HG03520 (cell line): ENCODE data around the gene ATP6V0B.

Source experiments
- ATAC-seq: cut with Tn5 transposase; IDR thresholded peaks from one replicate; pipeline ENCODE4 v1.9.1; 2021; ENCODE audit warnings: mild to moderate bottlenecking, moderate library complexity; ENCODE audit not compliant: unreplicated experiment

The ATP6V0B gene

DNA sequence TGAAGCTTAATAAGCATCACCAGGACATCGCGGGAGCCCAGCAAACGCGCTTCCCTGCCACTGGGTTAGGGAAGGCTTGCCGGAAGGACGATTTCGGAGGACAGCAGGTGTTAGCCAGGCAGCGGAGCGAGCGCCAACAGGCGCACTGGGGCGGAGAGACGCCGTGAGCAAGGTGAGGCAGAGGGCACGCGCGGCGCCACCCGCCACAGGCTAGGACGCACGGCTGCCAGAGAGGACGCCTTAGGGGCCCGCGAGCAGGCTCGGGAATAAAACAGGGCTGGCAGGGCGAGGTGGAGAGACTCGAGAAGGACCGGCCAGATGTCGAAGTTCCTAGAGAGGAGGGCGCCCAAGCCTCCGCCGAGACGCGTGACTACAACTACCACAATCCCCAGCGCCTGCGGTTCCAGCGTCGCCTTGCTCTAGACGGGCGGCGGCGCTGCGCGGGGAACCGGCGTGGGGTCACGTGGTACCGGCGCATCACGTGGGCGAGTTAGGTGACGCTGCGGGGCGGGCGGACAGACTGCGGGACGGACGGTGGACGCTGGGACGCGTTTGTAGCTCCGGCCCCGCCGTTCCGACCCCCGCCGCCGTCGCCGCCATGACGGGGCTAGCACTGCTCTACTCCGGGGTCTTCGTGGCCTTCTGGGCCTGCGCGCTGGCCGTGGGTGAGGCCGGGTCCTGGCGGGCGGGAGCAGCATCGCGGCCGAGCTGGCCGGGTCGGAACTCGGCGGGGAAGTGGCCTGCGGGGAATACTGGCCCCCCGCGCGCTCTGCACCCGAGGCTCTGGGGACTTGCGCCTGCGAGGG is at the start of gene ATP6V0B:
Gene ATP6V0B (plus strand): TSS at position 518 of the 806 bp plus-strand sequence. CDS start 81 bp downstream, at position 599.
- peak; percentile 49 for ATAC-seq

DNA sequence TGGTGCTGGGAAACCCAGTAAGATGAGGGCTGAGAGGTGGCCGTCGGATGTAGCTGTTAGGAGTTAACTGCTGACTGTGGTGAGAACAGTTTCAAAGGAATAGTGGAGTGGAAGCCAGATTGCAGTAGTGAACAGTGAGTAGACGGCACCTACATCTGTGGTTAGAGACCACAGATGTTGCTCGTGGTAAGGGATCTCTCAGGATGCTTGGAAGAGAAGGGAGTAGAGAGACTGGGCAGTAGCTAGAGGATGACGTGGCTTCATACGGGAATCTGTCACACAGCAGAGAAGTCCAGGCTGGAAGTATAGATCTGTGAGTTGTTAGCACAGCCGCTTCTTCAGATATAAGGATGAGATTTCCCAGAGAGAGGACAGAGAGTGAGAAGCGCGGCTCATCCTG is 48.9 kb upstream of the ATP6V0B start:
- ATAC-seq, result no peak

DNA sequence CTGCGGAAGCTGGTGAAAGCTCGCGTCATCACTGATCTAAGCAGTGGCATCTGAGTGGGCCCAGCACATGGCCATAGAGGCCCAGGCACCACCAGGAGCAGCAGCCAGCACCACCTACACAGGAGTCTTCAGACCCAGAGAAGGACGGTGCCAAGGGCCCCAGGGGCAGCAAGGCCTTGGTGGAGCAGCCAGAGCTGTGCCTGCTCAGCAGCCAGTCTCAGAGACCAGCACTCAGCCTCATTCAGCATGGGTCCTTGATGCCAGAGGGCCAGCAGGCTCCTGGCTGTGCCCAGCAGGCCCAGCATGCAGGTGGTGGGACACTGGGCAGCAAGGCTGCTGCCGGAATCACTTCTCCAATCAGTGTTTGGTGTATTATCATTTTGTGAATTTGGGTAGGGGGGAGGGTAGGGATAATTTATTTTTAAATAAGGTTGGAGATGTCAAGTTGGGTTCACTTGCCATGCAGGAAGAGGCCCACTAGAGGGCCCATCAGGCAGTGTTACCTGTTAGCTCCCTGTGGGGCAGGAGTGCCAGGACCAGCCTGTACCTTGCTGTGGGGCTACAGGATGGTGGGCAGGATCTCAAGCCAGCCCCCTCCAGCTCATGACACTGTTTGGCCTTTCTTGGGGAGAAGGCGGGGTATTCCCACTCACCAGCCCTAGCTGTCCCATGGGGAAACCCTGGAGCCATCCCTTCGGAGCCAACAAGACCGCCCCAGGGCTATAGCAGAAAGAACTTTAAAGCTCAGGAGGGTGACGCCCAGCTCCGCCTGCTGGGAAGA is 44.4 kb upstream of the ATP6V0B start:
- ATAC-seq, result no peak

DNA sequence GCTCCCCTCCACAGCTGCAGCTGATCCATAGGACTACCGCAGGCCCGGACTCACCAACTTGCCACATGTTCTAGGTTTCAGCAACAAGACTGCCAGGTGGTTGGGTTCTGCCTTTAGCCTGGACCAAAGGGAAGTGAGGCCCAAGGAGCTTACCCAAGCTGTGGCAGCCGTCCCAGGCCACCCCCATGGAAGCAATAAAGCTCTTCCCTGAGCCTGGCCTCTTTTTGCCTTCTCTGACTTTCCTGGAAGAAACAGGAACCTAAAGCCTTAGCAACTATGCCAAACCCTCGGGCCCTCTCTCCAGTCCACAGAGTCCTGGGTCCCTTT is 43.8 kb upstream of the ATP6V0B start:
- ATAC-seq, result no peak

DNA sequence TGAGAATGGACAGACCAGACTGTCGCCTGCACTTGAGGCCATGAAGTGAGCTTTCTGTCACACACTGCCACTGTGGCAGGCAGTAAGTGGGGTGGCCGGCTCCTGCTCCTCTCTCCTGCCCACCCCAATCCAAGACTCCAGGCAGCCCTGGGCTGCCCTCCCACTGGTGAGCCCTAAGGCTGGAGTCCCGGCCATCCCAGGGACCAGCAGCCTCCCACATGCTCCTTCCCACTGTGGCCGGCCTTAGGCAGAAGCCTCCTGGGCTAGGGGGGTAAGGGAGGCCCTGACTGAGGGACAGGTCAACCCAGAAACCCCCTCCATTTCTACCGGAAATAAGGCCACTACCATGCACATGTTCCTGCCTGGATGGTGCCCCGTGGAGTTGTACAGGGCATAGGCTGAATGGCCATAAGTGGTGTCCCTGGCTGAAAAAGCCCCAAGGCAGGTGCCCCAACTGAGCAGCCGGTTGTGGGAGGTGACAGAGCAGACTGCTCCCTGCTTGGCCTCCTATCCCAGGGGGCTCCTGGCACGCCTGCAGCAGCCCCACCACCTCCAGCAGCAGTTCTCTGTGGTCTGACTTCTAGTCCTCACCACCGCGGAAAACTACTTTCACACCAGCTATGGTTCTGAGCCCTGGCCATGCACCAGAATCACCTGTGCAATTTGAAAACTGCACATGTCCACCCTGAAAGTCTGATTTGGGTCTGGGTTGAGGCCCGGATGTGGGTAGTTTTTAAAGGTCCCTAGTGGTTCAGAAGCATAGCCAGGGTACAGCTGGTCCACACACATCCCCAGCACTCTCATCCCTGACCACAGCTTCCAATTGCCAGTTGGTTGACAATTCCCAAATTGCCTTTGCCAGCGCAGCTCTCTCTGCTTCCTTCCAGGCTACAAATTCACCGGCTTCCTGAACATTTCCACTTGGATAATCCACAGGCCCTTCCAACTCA is 42.8 kb upstream of the ATP6V0B start:
- no peak for ATAC-seq

DNA sequence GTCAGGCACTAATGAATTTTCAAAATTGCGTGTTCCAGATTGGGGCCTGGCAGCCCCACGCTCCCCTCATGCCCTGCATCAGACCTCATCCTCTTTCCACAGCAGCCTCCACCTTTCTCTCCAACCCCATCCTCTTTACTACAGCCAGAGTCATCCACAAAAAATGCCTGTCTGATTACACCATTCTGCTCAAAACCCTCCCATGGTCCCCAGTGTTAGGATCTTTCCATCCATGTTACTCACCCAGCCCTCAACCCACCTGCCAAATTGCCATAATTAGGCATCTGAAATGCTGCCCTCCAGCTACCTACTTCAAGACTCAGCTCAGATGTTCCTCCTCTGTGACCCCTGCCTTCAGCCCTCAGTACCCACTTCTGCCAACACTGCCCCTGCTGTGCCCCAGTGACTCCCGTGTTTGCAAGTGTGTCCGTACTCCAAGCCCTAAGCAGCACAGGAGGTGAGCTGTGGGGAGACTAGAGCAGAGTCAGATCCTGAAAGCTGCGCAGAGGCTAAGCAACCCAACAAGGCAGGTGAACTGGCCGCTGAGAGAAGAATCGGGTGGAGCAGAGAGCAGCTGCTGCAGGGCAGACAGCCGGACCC is 41.9 kb upstream of the ATP6V0B start:
- ATAC-seq, result no peak

DNA sequence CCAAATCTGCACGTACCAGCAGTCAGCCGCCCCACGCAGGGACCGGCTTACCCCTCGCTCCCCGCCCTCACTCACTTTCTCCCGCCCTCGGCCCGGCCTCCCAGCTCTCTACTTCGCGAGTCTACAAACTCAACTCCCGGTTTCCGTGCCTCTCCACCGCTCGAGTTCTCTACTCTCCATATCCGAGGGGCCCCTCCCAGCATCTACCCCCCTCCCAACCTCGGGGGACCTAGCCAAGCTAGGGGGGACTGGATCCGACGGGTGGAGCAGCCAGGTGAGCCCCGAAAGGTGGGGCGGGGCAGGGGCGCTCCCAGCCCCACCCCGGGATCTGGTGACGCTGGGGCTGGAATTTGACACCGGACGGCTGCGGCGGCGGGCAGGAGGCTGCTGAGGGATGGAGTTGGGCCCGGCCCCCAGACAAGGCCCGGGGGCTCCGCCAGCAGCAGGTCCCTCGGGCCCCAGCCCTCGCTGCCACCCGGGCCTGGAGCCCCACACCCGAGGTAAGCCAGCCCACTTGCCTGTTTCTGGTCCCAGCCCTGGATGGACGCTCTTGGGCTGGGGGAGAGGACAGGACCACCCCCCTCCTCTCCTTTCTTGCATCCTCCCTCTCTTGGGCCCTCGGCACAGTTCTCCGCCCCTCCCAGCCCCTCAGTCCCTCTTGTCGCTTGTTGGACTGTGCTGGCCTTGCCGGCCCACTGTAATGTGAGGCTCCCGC is 41.2 kb upstream of the ATP6V0B start, which contains the start of gene ARTN:
Gene ARTN (plus strand): TSS at position 416 of the 715 bp plus-strand sequence. CDS start 1,856 bp downstream, outside the sequence.
- no peak for ATAC-seq

DNA sequence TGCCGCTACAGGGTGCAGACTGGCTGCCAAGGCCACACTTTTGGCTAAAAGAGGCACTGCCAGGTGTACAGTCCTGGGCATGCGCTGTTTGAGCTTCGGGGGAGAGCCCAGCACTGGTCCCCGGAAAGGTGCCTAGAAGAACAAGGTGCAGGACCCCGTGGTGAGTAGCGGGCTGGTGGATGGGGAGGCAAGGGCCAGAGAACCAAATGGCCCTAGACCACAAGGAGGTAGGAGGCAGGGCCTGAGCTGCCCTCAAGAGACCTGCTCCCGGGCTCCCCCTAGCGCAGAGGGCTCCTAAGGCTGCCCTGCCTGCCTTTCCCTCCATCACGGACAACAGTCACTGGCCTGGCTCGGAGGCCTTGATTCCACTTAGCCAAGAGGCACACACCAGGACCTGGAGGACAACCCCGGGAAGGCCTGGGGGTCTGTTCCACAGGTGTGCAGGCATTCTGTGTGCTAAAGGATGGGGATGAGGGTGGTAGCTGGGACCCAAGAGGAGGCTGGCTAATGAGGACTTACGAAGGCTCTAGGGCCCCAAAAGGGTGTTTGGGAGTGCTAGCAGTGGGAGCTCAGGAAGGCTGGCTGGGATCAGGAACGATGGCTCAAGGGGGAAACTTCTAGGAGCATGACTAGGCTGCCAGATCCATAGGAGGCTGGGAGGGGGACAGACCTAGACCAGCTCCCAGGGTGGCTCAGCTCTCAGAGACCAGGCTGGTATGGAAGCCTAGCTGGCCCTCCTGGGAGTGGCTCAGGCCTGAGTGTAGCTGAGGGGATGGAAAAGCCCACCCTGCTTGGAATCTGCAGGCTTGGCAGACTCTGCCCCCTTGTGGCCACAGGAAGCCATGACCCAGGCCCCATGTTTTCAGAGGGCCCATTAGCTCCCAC is 40.4 kb upstream of the ATP6V0B start:
- no peak for ATAC-seq

DNA sequence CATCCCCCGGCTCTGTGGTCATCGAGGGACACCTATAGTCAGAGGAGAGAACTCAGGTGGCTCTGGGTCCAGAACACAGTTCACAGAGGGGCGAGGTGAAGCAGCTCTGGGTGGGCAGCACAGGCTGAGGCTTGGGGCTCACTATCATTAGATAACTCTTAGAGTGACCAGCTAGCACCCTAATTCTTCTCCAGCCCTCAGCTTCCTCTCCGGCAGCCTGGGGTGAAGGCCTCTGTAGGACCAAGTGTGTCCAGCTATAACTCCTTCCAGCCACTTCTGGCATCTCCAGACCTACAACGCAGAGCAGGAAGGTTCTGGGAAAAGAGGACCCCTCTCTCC is 39.8 kb upstream of the ATP6V0B start:
- ATAC-seq, result no peak

DNA sequence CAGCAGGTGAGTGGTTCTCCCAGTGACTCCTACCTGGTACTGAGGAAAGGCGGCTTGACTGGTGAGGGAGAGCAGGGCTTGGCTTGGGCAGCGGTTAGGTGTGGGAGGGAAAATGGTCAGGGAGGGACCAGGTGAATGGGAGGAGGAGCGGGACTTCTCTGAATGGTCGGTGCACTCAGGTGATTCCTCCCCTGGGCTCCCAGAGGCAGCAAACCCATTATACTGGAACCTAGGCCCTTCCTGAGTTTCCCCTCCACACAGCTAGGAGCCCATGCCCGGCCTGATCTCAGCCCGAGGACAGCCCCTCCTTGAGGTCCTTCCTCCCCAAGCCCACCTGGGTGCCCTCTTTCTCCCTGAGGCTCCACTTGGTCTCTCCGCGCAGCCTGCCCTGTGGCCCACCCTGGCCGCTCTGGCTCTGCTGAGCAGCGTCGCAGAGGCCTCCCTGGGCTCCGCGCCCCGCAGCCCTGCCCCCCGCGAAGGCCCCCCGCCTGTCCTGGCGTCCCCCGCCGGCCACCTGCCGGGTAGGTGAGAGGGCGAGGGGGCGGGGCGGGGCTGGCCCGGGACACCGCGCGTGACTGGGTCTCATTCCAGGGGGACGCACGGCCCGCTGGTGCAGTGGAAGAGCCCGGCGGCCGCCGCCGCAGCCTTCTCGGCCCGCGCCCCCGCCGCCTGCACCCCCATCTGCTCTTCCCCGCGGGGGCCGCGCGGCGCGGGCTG is 38.9 kb upstream of the ATP6V0B start:
- ATAC-seq, result no peak

DNA sequence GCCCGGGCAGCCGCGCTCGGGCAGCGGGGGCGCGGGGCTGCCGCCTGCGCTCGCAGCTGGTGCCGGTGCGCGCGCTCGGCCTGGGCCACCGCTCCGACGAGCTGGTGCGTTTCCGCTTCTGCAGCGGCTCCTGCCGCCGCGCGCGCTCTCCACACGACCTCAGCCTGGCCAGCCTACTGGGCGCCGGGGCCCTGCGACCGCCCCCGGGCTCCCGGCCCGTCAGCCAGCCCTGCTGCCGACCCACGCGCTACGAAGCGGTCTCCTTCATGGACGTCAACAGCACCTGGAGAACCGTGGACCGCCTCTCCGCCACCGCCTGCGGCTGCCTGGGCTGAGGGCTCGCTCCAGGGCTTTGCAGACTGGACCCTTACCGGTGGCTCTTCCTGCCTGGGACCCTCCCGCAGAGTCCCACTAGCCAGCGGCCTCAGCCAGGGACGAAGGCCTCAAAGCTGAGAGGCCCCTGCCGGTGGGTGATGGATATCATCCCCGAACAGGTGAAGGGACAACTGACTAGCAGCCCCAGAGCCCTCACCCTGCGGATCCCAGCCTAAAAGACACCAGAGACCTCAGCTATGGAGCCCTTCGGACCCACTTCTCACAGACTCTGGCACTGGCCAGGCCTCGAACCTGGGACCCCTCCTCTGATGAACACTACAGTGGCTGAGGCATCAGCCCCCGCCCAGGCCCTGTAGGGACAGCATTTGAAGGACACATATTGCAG is 38.2 kb upstream of the ATP6V0B start:
- ATAC-seq, result no peak

DNA sequence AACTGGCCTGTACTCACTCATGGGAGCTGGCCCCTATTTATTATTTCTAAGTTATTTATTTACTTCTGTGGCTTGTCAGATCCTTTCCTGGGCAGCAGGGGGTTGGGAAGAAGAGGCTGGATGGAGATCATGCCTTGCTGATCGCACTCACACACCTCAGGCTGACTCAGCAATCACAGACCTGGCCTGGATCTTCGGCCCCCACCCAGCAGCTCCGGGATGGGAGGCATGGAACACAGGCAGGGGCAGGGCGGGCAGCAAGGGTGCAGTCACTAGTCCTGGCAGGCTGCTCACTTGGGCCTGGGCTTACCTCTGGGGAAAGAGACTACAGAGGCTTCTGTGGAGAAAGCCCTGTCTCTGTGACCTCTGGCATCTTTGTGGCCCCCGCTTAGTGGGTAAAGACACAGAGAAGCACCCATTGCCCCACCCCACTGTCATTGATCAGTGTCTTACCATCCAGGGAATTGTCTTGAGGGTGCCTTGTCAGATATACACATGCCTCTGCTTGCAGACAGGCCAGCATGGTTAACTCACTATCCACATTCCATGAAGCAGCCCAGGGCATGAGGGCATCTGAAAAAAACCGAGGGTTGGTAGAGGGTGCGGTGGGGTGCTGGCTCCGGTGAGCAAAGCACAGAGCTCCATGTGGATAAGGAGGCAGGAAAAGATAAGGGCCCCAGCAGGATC is 37.4 kb upstream of the ATP6V0B start:
- ATAC-seq, result no peak

DNA sequence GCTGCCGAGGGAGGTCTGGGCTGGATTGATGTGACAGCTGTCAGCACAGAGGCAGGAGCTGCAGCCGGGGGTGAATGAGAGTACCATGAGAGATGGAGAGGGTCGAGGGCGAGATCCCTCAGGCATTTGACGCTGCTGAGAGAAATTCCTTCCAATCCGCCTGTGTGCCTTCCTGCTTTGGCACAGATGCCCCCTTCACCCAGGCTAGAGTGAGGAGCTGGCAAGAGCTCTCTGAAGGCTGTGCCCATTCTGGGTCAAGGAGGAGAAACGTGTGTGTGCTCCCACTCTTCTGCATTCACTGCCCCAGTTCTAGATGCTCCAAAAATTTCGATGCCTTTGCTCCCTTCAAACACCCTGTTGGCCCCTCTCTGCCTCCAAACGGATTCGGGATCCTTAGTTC is 36.4 kb upstream of the ATP6V0B start:
- ATAC-seq, result no peak

DNA sequence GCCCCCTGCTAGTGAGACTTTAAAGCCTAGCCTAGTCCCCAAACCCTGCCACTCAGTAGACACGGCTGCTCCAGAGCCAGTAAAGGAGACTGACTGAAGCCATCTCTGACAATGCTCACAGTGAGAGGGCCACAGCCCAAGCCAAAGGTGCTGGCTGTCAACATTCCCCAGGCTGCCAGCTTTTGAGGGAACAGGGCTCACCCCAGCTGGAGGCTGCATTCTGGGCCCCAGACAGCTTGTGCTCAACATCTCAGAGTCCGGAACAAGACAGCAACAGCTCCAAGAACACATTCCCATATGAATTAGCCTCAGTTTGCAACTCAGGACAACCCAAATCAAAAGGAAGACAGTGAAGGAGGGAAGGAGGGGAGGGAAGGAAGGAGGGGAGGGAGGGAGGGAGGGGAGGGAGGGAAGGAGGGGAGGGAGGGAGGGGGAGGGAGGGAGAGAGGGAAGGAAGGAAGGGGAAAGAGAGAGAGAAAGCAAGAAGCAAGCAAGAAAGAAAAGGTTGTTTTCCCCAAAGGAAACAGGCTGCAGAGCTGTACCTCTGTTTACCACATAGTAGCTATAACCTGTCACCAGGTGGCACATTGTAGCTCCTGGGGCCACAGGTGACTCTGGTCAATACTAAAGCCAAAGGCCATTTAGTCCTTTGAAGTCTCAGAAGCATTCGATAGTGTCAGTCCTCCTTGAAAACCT is 35.7 kb upstream of the ATP6V0B start:
- ATAC-seq, result no peak

DNA sequence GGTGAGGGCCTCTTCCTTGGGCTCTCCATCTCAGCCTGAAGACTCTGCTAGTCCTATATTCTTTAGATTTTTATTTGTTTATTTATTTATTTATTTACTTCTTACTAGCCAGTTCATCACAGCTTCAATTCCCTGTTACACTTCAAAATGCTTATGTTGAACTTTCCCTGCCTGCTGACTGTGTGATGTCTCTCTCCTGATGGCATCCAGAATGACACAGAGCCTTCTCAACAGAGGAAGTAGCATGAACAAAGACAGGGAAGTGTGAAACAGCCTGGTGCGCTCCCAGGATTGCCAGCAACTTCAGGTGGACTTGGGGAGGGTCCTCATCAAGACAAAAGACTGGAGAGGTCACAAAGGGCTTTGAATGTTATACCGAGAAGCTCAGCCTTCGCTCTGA is 32.3 kb upstream of the ATP6V0B start:
- no peak for ATAC-seq

DNA sequence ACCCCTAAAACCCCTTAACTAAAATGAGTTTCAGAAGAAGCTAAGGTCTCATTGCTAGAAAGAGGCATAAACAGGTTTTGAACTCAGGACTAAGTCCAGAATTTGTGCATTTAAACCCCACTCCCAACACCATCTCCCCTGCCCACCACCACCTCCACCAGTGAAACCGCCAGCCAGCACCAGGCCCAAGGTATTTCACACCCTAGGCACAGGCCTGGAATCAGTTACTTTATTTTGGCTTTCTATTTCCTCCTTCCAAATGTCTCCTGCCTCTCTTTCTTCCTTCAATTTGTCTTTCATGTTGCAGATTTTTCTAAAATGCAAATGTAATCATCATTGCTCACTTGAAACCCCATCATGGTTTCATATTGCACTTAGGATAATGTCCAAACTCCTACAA is 29.9 kb upstream of the ATP6V0B start:
- ATAC-seq, result no peak
